HepG2 (cell line): ENCODE results near the gene RFFL. TPM values are rescaled to one million over a fixed set of nuclear protein-coding genes. Genes with fewer than 3 reads are reported as not detected.
A peak's percentile ranks its signal among the peaks of the same experiment; 100 is the strongest.

ENCODE experiments used
- ATAC-seq: fragments of 200-7000 bp; cut with Tn5 transposase; 3 replicates; pipeline ENCODE4 v1.9.1; 2020; ENCODE audit warnings: mild to moderate bottlenecking, moderate library complexity
- BruUV-seq: library from RNA; stranded (reverse); fragments of 400-500 nt; replicated peaks from 2 replicates; lab custom pipeline; 2021; lab: Mats Ljungman, UMichigan
- CTCF ChIA-PET: fragments of 300-600 bp; formaldehyde crosslinking; extraction: SDS; loops from one replicate; lab custom pipeline; 2021; ENCODE audit warnings: low total read pairs, inconsistent platforms, low intra/inter-chr PET ratio; lab: Yijun Ruan, JAX
- POLR2A ChIA-PET: fragments of 350-600 bp; sonication (Branson Sonifier 250); formaldehyde crosslinking; loops from one replicate; lab custom pipeline; 2020; ENCODE audit warnings: antibody characterized with exemption, inconsistent platforms; lab: Yijun Ruan, JAX
- DNase-seq: peaks from one replicate; pipeline ENCODE4 v3.0.0-alpha.2; 2015; ENCODE audit warnings: low spot score
- FAIRE-seq: peaks from 3 replicates; lab custom pipeline; 2011; peaks lifted over from hg19 to GRCh38; lab: Jason Lieb, UNC
- H2AFZ ChIP-seq: one replicate; pipeline ENCODE4 v1.6.1; 2011; ENCODE audit warnings: low read length, inconsistent platforms
- H3K27ac ChIP-seq: fragments of 300-600 bp; 3 replicates; pipeline ENCODE4 v1.8.0; 2011; ENCODE audit warnings: mixed run types, mild to moderate bottlenecking, mixed read lengths, low read length, inconsistent platforms; ENCODE audit not compliant: insufficient read depth; ENCODE audit errors: extremely low read length
- H3K27me3 ChIP-seq, 2 experiments: fragments of 200-600 bp in 1 of 2; 2 replicates in 1 of 2; 3 replicates in 1 of 2; pipeline versions ENCODE4 v1.6.0 to v1.8.0; 2011; ENCODE audit warnings: low read length in 2 of 2, mild to moderate bottlenecking in 2 of 2, moderate library complexity in 2 of 2, inconsistent platforms in 1 of 2; ENCODE audit not compliant: insufficient read depth in 2 of 2, control insufficient read depth in 1 of 2
- H3K36me3 ChIP-seq, 2 experiments: fragments of 200-600 bp in 1 of 2; replicated peaks in 1 of 2; 2 replicates in 1 of 2; 3 replicates in 1 of 2; pipeline versions ENCODE4 v1.5.1 to v1.8.0; 2011; ENCODE audit warnings: low read length in 2 of 2, inconsistent platforms in 1 of 2; ENCODE audit not compliant: insufficient read depth in 2 of 2, control insufficient read depth in 1 of 2
- H3K4me1 ChIP-seq: 2 replicates; pipeline ENCODE4 v1.5.1; 2012; ENCODE audit warnings: low read length, inconsistent platforms; ENCODE audit not compliant: insufficient read depth
- H3K4me2 ChIP-seq: 2 replicates; pipeline ENCODE4 v1.6.0; 2011; ENCODE audit warnings: low read depth, low read length, inconsistent platforms
- H3K4me3 ChIP-seq, 3 experiments: fragments of 200-600 bp in 1 of 3; sonication (generic), shearing (Covaris generic) in 1 of 3; replicated peaks in 1 of 3; 2 replicates each; pipeline ENCODE4 v1.5.1; 2011 to 2016; ENCODE audit warnings: low read length in 3 of 3, inconsistent platforms in 2 of 3, low read depth in 2 of 3, mild to moderate bottlenecking in 2 of 3, control low read depth in 1 of 3, mixed read lengths in 1 of 3; ENCODE audit not compliant: insufficient read depth in 1 of 3
- H3K79me2 ChIP-seq: one replicate; pipeline ENCODE4 v1.6.1; 2011; ENCODE audit warnings: low read length, inconsistent platforms; ENCODE audit not compliant: insufficient read depth
- H3K9ac ChIP-seq: 2 replicates; pipeline ENCODE4 v1.6.0; 2011; ENCODE audit warnings: mild to moderate bottlenecking, low read depth, low read length, inconsistent platforms; ENCODE audit not compliant: insufficient read depth
- H3K9me3 ChIP-seq: 2 replicates; pipeline ENCODE4 v1.5.1; 2012; ENCODE audit warnings: mild to moderate bottlenecking, low read length
- H4K20me1 ChIP-seq: 2 replicates; pipeline ENCODE4 v1.6.0; 2011; ENCODE audit warnings: inconsistent platforms, mild to moderate bottlenecking, low read length, moderate library complexity; ENCODE audit not compliant: insufficient read depth
- ARNTL ChIP-seq: sonication (generic); formaldehyde crosslinking; IDR thresholded peaks from 2 replicates; pipeline ENCODE4 v1.4.0; 2020; ENCODE audit warnings: mild to moderate bottlenecking, missing genetic modification reagents
- EP300 ChIP-seq, 3 experiments: sonication (generic) in 1 of 3; formaldehyde crosslinking in 1 of 3; IDR thresholded peaks; 2 replicates each; pipeline versions ENCODE4 v1.5.1 to v1.6.1; 2011 to 2020; ENCODE audit warnings: low read depth in 2 of 3, low read length in 2 of 3, borderline replicate concordance in 1 of 3, improper control_type of control experiment in 1 of 3, mild to moderate bottlenecking in 1 of 3, missing genetic modification reagents in 1 of 3, moderate library complexity in 1 of 3
- GATAD2A ChIP-seq: IDR thresholded peaks from 2 replicates; pipeline ENCODE4 v1.6.1; 2016
- KAT8 ChIP-seq: IDR thresholded peaks from 2 replicates; pipeline ENCODE4 v1.6.1; 2016; ENCODE audit warnings: missing genetic modification reagents, missing compliant biosample characterization
- REXO4 ChIP-seq: sonication (generic); formaldehyde crosslinking; IDR thresholded peaks from 2 replicates; pipeline ENCODE4 v1.8.0; 2022; ENCODE audit warnings: missing genetic modification reagents, mild to moderate bottlenecking, borderline replicate concordance
- SOX13 ChIP-seq, 3 experiments: fragments of 450-650 bp in 1 of 3; sonication (generic) in 1 of 3; formaldehyde crosslinking in 1 of 3; IDR thresholded peaks in 2 of 3; conservative IDR thresholded peaks in 1 of 3; 2 replicates each; pipeline versions ENCODE4 v1.5.0 to v1.6.1; 2016 to 2020; ENCODE audit warnings: antibody characterized with exemption in 1 of 3, mild to moderate bottlenecking in 1 of 3, missing compliant biosample characterization in 1 of 3, missing genetic modification reagents in 1 of 3, moderate library complexity in 1 of 3
- TFAP4 ChIP-seq: sonication (generic); IDR thresholded peaks from 2 replicates; pipeline ENCODE4 v1.6.1; 2016; ENCODE audit warnings: low read depth, borderline replicate concordance
- TRIM24 ChIP-seq: sonication (generic); formaldehyde crosslinking; IDR thresholded peaks from 2 replicates; pipeline ENCODE4 v1.8.0; 2022; ENCODE audit warnings: mild to moderate bottlenecking, missing genetic modification reagents
- ZNF343 ChIP-seq: sonication (generic); formaldehyde crosslinking; IDR thresholded peaks from 2 replicates; pipeline ENCODE4 v1.4.0; 2020; ENCODE audit warnings: mild to moderate bottlenecking, missing genetic modification reagents
- ZSCAN5A ChIP-seq: sonication (generic); formaldehyde crosslinking; IDR thresholded peaks from 2 replicates; pipeline ENCODE4 v1.8.0; 2022; ENCODE audit warnings: mild to moderate bottlenecking, missing genetic modification reagents, borderline replicate concordance
- WGBS: methylation state at CpG from one replicate; pipeline ENCODE4 v1.1.6; 2017; ENCODE audit warnings: low lambda C conversion rate; 5-methylcytosine and 5-hydroxymethylcytosine counted together
- in situ Hi-C: cut with HindIII; loops from 2 replicates; pipeline ENCODE4 v1.10.0; 2017; ENCODE audit warnings: low pct_unique_long_range_greater_than_20kb; ENCODE audit not compliant: extremely low pct_ligation_motif_present
- intact Hi-C: fragments of 100-400 bp; cut with micrococcal nuclease; formaldehyde crosslinking; loops from one replicate; pipeline ENCODE4 v1.10.0; 2022; ENCODE audit not compliant: unreplicated experiment
- polyA plus RNA-seq, 8 experiments: library from polyadenylated mRNA; depleted of rRNA in 3 of 8; stranded (reverse) in 7 of 8; unstranded in 1 of 8; fragments of >200 nt; fragmentation: Illumina TruSeq in 4 of 8; extraction: Trizol in 4 of 8; gene quantifications; 2 replicates each; pipeline versions ENCODE4 v1.2.1 to v1.2.3, GENCODE V29; 2011 to 2016; ENCODE audit warnings: low read depth in 4 of 8, missing spikeins in 1 of 8, mixed read lengths in 1 of 8; ENCODE audit not compliant: insufficient read depth in 1 of 8
- total RNA-seq, 5 experiments: library from RNA; depleted of rRNA; stranded (reverse); fragments of >200 nt; fragmentation: Illumina TruSeq; extraction: Trizol; gene quantifications; 2 replicates each; pipeline ENCODE4 v1.2.3, GENCODE V29; 2016; ENCODE audit warnings: low read depth in 1 of 5
- TF ChIP-seq, protein P1 (sequence below): sonication (generic); formaldehyde crosslinking; IDR thresholded peaks from 2 replicates; pipeline ENCODE4 v1.4.0; 2020; ENCODE audit warnings: mild to moderate bottlenecking, missing genetic modification reagents, borderline replicate concordance

The RFFL gene
- total and polyA plus RNA-seq, 2 of the 13 experiments (the other 11 are each of a cell fraction or from before 2014, with no cell fraction given): 24.3 to 48.6 TPM

DNA sequence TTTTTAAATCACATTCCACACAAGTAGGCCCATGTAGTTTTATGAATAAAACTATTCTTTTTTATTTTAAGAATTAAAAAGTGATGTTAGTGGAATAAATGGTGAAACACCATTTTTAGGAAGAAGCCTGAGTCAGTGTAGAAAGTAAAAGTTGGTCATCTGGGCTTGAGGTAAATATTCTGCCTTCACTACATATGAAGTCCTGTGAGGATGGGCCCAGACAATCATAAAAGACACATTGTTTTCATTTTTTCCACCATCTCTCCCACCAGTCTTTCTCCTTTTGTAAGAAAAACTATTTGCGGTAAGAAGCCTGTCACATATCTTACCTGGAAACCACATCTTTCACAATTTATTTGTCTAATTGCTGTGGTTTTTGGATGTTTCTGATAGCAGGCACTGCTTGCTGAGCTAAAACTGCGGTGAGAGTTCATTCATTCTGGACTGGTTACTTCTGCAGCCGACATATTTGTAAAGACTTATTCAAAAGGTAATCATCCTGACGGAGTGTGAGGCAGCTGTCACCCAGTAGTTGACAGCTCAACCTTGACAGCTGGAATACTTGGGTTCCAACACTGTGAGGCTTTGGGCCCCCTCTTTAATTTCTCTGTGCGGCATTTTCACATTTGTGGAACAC is 10.6 kb upstream of the RFFL start:
- WGBS: 8% methylated on average over 5 of the region's 5 CpGs
- H3K4me3 ChIP-seq: peak overlapping the region in 2 of 3 experiments; percentile 43 to 56; a peak in 2 of 6 replicates
- no peaks in the 10 kb centered on the region; a peak in 1 of 5 replicates for H3K27me3 ChIP-seq
- FAIRE-seq: peak; percentile 30
- intact Hi-C loops: no loop called here
- ChIA-PET CTCF (no interaction called here), POLR2A (interaction anchor here (1.0 to 2.7 kb wide), 4 partner anchors 10 to 23 kb away, joined by 4 to 54 read pairs (median 16); partner anchors contain the start of gene RFFL)
- H3K9ac ChIP-seq: peak overlapping the region; percentile 57
- H2AFZ ChIP-seq: no peak overlapping the region
- no peaks in the 10 kb centered on the region for H4K20me1 ChIP-seq
- peaks cover 83% of the 10 kb centered on the region for H3K79me2 ChIP-seq
- peak; percentile 64 for ATAC-seq
- in situ Hi-C loops: no loop called here
- no peaks in the 10 kb centered on the region for H3K9me3 ChIP-seq
- peak; percentile 69 for DNase-seq
- peaks cover 90% of the 10 kb centered on the region for H3K4me1 ChIP-seq
- H3K27ac ChIP-seq: peak overlapping the region; percentile 81
- H3K36me3 ChIP-seq: no peaks in the 10 kb centered on the region; a peak in 1 of 5 replicates
- no TSS peak for BruUV-seq
- peak overlapping the region; percentile 85 for H3K4me2 ChIP-seq
- TF ChIP-seq ZSCAN5A (CRISPR knock-in tag) (no peak), SOX13 (IDR thresholded peaks at IDR 0.05) (no peak), SOX13 (CRISPR knock-in tag; conservative IDR thresholded peaks at IDR 0.05 in 1 of 2, IDR thresholded peaks at IDR 0.05 in 1 of 2) (peak in 1 of 2 experiments; percentile 29; a peak in 1 of 4 replicates), ARNTL (no peak), EP300 (IDR thresholded peaks at IDR 0.05; ENCODE audit: low read depth in 2 of 2, low read length in 2 of 2) (peak in 1 of 2 experiments; percentile 27; a peak in 1 of 4 replicates), EP300 (CRISPR knock-in tag; IDR thresholded peaks at IDR 0.05; ENCODE audit: borderline replicate concordance) (no peak), GATAD2A (CRISPR knock-in tag) (peak; percentile 15; the same call in 1 of the 2 replicates), TFAP4 (peak; percentile 57; the same call in 1 of the 2 replicates), TRIM24 (CRISPR knock-in tag) (no peak), REXO4 (CRISPR knock-in tag) (no peak), ZNF343 (CRISPR knock-in tag) (no peak), KAT8 (CRISPR knock-in tag) (no peak)
- TF ChIP-seq, protein P1, sequence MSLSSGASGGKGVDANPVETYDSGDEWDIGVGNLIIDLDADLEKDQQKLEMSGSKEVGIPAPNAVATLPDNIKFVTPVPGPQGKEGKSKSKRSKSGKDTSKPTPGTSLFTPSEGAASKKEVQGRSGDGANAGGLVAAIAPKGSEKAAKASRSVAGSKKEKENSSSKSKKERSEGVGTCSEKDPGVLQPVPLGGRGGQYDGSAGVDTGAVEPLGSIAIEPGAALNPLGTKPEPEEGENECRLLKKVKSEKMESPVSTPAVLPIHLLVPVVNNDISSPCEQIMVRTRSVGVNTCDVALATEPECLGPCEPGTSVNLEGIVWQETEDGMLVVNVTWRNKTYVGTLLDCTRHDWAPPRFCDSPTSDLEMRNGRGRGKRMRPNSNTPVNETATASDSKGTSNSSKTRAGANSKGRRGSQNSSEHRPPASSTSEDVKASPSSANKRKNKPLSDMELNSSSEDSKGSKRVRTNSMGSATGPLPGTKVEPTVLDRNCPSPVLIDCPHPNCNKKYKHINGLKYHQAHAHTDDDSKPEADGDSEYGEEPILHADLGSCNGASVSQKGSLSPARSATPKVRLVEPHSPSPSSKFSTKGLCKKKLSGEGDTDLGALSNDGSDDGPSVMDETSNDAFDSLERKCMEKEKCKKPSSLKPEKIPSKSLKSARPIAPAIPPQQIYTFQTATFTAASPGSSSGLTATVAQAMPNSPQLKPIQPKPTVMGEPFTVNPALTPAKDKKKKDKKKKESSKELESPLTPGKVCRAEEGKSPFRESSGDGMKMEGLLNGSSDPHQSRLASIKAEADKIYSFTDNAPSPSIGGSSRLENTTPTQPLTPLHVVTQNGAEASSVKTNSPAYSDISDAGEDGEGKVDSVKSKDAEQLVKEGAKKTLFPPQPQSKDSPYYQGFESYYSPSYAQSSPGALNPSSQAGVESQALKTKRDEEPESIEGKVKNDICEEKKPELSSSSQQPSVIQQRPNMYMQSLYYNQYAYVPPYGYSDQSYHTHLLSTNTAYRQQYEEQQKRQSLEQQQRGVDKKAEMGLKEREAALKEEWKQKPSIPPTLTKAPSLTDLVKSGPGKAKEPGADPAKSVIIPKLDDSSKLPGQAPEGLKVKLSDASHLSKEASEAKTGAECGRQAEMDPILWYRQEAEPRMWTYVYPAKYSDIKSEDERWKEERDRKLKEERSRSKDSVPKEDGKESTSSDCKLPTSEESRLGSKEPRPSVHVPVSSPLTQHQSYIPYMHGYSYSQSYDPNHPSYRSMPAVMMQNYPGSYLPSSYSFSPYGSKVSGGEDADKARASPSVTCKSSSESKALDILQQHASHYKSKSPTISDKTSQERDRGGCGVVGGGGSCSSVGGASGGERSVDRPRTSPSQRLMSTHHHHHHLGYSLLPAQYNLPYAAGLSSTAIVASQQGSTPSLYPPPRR (CRISPR knock-in tag): no peak
